Measurements from ENCODE around the gene LTV1.
"Not testable (repeated sequence)": the region's sequence is repeated elsewhere in the genome, so short reads cannot be mapped to it uniquely, and the experiment has no call there.

The LTV1 gene

GRCh38 chr6:143842902-143843676 is at the start of gene LTV1:
LTV1 (plus strand) TSS chr6:143843338; CDS start chr6:143843478, 140 bp downstream.
- peak within 1 kb of the TSS; percentile 87 for H3K9ac ChIP-seq
- H3K27ac ChIP-seq, result peak within 1 kb of the TSS; percentile 88
- H3K27me3 ChIP-seq (ENCODE audit: control insufficient read depth, insufficient read depth, low read length), result no peaks in the 10 kb centered on the region
- no peak for TF ChIP-seq CTCF (IDR thresholded peaks at IDR 0.05)
- peaks cover 14% of the 10 kb centered on the region for H3K79me2 ChIP-seq
- H3K36me3 ChIP-seq (ENCODE audit: control insufficient read depth, insufficient read depth, low read length), result no peaks in the 10 kb centered on the region
- peak within 1 kb of the TSS; percentile 96 for H3K4me3 ChIP-seq (ENCODE audit: low read depth, low read length)
- H3K4me1 ChIP-seq, result peaks cover 5% of the 10 kb centered on the region
- peak within 1 kb of the TSS; percentile 98 for H3K4me2 ChIP-seq (ENCODE audit: low read length)
- no peaks in the 10 kb centered on the region for H3K9me3 ChIP-seq (ENCODE audit: control insufficient read depth, low read length)
- peak within 1 kb of the TSS; percentile 100 for H2AFZ ChIP-seq

GRCh38 chr6:143796551-143796950 is 46.6 kb upstream of the LTV1 start:
- not testable (repeated sequence) for H3K4me3 ChIP-seq (ENCODE audit: low read depth, low read length); H3K27ac ChIP-seq; H3K79me2 ChIP-seq; H3K9me3 ChIP-seq (ENCODE audit: control insufficient read depth, low read length); H3K36me3 ChIP-seq (ENCODE audit: control insufficient read depth, insufficient read depth, low read length); H3K4me1 ChIP-seq; H3K27me3 ChIP-seq (ENCODE audit: control insufficient read depth, insufficient read depth, low read length); H2AFZ ChIP-seq; H3K9ac ChIP-seq; H3K4me2 ChIP-seq (ENCODE audit: low read length)

- H3K9me3 ChIP-seq (ENCODE audit: control insufficient read depth, low read length); H3K27me3 ChIP-seq (ENCODE audit: control insufficient read depth, insufficient read depth, low read length); H3K4me3 ChIP-seq (ENCODE audit: low read depth, low read length); H3K79me2 ChIP-seq; H3K4me2 ChIP-seq (ENCODE audit: low read length); H3K9ac ChIP-seq; H3K27ac ChIP-seq; H2AFZ ChIP-seq; H3K36me3 ChIP-seq (ENCODE audit: control insufficient read depth, insufficient read depth, low read length); H3K4me1 ChIP-seq: not testable (repeated sequence)
These were observed 44.7 kb upstream of the LTV1 start for GRCh38 chr6:143798487-143798886.

- Histone ChIP-seq H3K79me2 (peaks cover 6% of the 10 kb centered on the region), H3K36me3 (ENCODE audit: control insufficient read depth, insufficient read depth, low read length) (no peaks in the 10 kb centered on the region), H3K27me3 (ENCODE audit: control insufficient read depth, insufficient read depth, low read length) (no peaks in the 10 kb centered on the region), H3K9ac (no peak overlapping the region), H3K9me3 (ENCODE audit: control insufficient read depth, low read length) (no peaks in the 10 kb centered on the region), H3K4me2 (ENCODE audit: low read length) (no peak overlapping the region), H3K4me1 (no peaks in the 10 kb centered on the region), H3K27ac (no peak overlapping the region), H3K4me3 (ENCODE audit: low read depth, low read length) (no peak overlapping the region), H2AFZ (no peak overlapping the region)
- TF ChIP-seq CTCF (IDR thresholded peaks at IDR 0.05), result no peak
These were observed 40.1 kb upstream of the LTV1 start for GRCh38 chr6:143802833-143803565.

GRCh38 chr6:143803769-143804568 is 39.2 kb upstream of the LTV1 start:
- Histone ChIP-seq H3K4me2 (ENCODE audit: low read length) (no peak overlapping the region), H3K36me3 (ENCODE audit: control insufficient read depth, insufficient read depth, low read length) (no peaks in the 10 kb centered on the region), H3K9ac (no peak overlapping the region), H3K27me3 (ENCODE audit: control insufficient read depth, insufficient read depth, low read length) (no peaks in the 10 kb centered on the region), H3K9me3 (ENCODE audit: control insufficient read depth, low read length) (no peaks in the 10 kb centered on the region), H3K4me1 (no peaks in the 10 kb centered on the region), H2AFZ (no peak overlapping the region), H3K4me3 (ENCODE audit: low read depth, low read length) (no peak overlapping the region), H3K79me2 (peaks cover 6% of the 10 kb centered on the region), H3K27ac (no peak overlapping the region)
- TF ChIP-seq CTCF (IDR thresholded peaks at IDR 0.05), result no peak

All from parathyroid adenoma (tissue), 2 donors.